Brain microvascular endothelial cell (primary cell): ENCODE data around the gene ABCG1.
"Not testable (repeated sequence)": the region's sequence is repeated elsewhere in the genome, so short reads cannot be mapped to it uniquely, and the experiment has no call there.

ENCODE experiments used
- DNase-seq: peaks from one replicate; pipeline ENCODE4 v3.0.0-alpha.2; 2020
- H3K27ac ChIP-seq: fragments of 250-450 bp; sonication (Bioruptor Pico); 2 replicates; pipeline ENCODE4 v1.5.1; 2020; ENCODE audit warnings: mild to moderate bottlenecking, moderate library complexity
- H3K27me3 ChIP-seq: fragments of 250-450 bp; sonication (Bioruptor Pico); replicated peaks from 2 replicates; pipeline ENCODE4 v1.5.1; 2020; ENCODE audit warnings: mild to moderate bottlenecking
- H3K36me3 ChIP-seq: fragments of 250-450 bp; sonication (Bioruptor Pico); replicated peaks from 2 replicates; pipeline ENCODE4 v1.5.1; 2020; ENCODE audit warnings: mild to moderate bottlenecking
- H3K4me3 ChIP-seq: 2 replicates; pipeline ENCODE4 v1.5.1; 2011; ENCODE audit warnings: low read depth, mild to moderate bottlenecking, control low read depth, low read length, moderate library complexity
- in situ Hi-C: cut with HindIII; loops from 2 replicates; pipeline ENCODE4 v1.10.0; 2017; ENCODE audit warnings: low sequenced_read_pairs, low pct_ligation_motif_present
- TF ChIP-seq, protein P1 (sequence below): IDR thresholded peaks from 2 replicates; pipeline ENCODE4 v1.5.1; 2011; ENCODE audit warnings: low read depth, mild to moderate bottlenecking, moderate library complexity, low read length, control low read depth, inconsistent platforms; ENCODE audit errors: missing control alignments

Gene ABCG1

DNA sequence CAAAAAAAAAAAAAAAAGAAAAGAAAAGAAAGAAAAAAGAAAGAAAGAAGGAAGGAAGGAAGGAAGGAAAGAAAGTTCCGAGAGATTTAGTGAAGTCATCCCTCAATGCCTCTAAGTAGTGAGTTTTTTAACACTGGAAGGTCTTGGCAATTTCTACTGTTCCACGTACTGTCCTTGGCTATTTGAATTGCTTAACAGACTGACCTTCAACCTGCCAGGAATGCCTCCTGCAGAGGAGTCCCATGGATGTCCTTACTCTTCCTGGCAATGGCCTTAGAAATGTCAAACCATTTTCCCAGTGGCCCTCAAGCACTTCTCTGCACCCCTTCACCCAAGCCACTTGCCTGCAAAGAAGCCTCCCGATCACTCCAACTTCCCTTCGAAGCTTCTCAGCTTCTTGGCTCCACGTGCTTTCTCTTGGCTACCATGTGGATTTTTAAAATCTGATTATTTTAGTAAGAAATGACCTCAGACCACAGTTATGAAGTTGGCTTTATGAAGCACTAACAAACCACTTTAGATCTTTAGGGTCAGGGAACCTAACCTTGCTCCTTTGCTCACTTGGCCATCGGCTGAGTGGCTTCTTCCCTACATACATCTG lies 43.7 kb upstream of the ABCG1 start:
- H3K27ac ChIP-seq: no peak overlapping the region
- no peaks in the 10 kb centered on the region for H3K36me3 ChIP-seq
- no peaks in the 10 kb centered on the region for H3K27me3 ChIP-seq
- TF ChIP-seq, protein P1, sequence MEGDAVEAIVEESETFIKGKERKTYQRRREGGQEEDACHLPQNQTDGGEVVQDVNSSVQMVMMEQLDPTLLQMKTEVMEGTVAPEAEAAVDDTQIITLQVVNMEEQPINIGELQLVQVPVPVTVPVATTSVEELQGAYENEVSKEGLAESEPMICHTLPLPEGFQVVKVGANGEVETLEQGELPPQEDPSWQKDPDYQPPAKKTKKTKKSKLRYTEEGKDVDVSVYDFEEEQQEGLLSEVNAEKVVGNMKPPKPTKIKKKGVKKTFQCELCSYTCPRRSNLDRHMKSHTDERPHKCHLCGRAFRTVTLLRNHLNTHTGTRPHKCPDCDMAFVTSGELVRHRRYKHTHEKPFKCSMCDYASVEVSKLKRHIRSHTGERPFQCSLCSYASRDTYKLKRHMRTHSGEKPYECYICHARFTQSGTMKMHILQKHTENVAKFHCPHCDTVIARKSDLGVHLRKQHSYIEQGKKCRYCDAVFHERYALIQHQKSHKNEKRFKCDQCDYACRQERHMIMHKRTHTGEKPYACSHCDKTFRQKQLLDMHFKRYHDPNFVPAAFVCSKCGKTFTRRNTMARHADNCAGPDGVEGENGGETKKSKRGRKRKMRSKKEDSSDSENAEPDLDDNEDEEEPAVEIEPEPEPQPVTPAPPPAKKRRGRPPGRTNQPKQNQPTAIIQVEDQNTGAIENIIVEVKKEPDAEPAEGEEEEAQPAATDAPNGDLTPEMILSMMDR: no peak
- in situ Hi-C loops: no loop called here
- no peak for DNase-seq
- no peak overlapping the region for H3K4me3 ChIP-seq

GRCh38 chr21:42176859-42177258 lies 42.1 kb upstream of the ABCG1 start:
- Histone ChIP-seq H3K36me3 (no peaks in the 10 kb centered on the region), H3K27ac (no peak overlapping the region), H3K4me3 (no peak overlapping the region), H3K27me3 (no peaks in the 10 kb centered on the region)
- TF ChIP-seq, protein P1: no peak
- in situ Hi-C loops: no loop called here
- DNase-seq: no peak

- Histone ChIP-seq H3K4me3 (no peak overlapping the region), H3K27me3 (no peaks in the 10 kb centered on the region), H3K36me3 (no peaks in the 10 kb centered on the region), H3K27ac (no peak overlapping the region)
- in situ Hi-C loops: no loop called here
- TF ChIP-seq, protein P1: no peak
- no peak for DNase-seq
Measured at GRCh38 chr21:42179316-42179715, 39.6 kb upstream of the ABCG1 start.

GRCh38 chr21:42180001-42180400 lies 38.9 kb upstream of the ABCG1 start:
- H3K4me3 ChIP-seq, in situ Hi-C loops, DNase-seq, H3K27me3 ChIP-seq, H3K36me3 ChIP-seq, H3K27ac ChIP-seq: not testable (repeated sequence)

- Histone ChIP-seq H3K27ac (no peak overlapping the region), H3K4me3 (no peak overlapping the region), H3K27me3 (no peaks in the 10 kb centered on the region), H3K36me3 (no peaks in the 10 kb centered on the region)
- TF ChIP-seq, protein P1: no peak
- in situ Hi-C loops: no loop called here
- no peak for DNase-seq
Measured at GRCh38 chr21:42182713-42183371, 36.1 kb upstream of the ABCG1 start.

- Histone ChIP-seq H3K36me3 (no peaks in the 10 kb centered on the region), H3K27ac (no peak overlapping the region), H3K4me3 (no peak overlapping the region), H3K27me3 (no peaks in the 10 kb centered on the region)
- in situ Hi-C loops: no loop called here
- DNase-seq: no peak
- TF ChIP-seq, protein P1: no peak
Measured at GRCh38 chr21:42183374-42184266, 35.3 kb upstream of the ABCG1 start.
